GM12874 (cell line): Measurements from ENCODE around the gene ATP5PD.

Experiments used
- TF ChIP-seq, protein P1 (sequence below): IDR thresholded peaks from 2 replicates; pipeline ENCODE4 v1.5.1; 2011; ENCODE audit warnings: low read depth, mild to moderate bottlenecking, control low read depth, low read length, moderate library complexity; ENCODE audit not compliant: insufficient read depth

The ATP5PD gene

DNA sequence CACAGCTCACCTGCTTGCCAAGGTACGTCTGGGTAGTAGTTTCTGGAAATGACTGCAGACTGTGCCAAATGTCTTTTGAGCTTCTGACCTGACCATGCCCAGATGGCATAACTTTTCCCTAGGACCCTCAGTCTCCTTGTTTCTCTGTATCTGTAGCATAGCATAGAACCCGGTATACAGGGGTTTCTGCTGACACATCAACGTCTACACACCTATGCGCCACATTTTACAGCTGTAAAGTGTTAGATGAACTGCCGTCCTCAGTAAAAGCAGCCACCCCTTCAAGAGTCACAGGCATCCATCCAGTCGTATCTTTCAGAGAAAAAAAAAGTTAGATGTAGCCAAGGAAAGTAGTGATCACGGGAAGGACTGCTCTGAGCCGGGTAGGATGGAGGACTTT lies 17.7 kb upstream of the ATP5PD start:
- TF ChIP-seq, protein P1, sequence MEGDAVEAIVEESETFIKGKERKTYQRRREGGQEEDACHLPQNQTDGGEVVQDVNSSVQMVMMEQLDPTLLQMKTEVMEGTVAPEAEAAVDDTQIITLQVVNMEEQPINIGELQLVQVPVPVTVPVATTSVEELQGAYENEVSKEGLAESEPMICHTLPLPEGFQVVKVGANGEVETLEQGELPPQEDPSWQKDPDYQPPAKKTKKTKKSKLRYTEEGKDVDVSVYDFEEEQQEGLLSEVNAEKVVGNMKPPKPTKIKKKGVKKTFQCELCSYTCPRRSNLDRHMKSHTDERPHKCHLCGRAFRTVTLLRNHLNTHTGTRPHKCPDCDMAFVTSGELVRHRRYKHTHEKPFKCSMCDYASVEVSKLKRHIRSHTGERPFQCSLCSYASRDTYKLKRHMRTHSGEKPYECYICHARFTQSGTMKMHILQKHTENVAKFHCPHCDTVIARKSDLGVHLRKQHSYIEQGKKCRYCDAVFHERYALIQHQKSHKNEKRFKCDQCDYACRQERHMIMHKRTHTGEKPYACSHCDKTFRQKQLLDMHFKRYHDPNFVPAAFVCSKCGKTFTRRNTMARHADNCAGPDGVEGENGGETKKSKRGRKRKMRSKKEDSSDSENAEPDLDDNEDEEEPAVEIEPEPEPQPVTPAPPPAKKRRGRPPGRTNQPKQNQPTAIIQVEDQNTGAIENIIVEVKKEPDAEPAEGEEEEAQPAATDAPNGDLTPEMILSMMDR = no peak

DNA sequence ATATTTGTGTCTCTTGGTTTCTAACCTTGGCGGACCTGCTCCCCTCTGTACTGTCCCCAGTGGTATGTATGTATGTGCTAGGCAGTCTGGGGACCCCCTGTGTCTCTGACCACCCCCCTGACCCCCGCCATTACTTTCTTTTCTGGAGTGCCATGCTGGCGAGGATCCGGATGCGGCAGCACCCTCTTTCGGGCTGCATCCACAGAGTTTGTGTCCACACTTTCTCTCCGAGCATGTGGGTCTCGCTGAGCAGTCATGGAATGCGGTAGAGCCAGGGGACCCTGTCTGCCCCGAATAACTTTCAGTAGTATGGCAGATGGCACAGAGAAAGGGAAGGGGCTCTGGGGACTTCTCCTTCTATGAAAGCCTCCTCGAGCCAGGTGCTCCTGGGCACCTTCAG lies 17.3 kb upstream of the ATP5PD start:
- TF ChIP-seq, protein P1 = no peak

DNA sequence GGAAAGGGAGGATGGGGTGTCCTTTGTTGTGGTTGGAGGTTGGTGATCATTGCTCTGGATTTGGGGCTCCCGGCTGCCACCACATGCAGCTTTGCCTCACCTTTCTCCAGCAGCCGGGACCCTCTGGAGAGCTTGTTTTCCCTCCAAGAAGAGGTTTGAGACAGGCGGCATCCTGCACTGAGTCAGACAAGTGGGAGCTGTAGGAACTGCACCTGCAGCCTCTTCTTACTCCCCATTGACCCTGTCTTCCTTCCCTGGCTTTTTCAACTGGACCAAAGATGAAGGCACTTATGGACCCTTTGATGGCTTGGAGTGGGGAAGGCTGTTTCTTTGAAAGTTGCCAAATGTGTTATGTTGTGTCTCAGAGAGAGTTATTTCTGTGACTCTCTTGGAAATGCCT lies 16.9 kb upstream of the ATP5PD start:
- TF ChIP-seq, protein P1 = no peak

DNA sequence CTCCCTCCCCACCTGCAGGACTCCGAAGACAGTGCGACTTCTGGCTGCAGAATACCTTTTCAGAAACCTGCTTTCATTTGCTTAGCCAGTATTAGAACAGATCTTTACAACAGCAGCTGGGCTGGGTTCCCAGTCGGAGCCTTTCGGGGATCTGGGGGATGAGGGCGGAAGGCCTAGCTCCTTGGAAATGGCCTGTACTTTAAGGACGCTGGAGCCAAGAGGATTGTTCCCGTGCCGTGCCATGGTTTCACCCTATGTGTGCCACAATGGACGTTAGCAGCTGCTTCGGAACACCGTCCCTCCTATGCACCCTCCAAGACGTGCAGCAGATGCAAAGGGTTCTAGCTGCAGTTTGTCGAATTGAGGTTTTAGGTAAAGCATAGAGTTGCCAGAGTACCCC lies 16.4 kb upstream of the ATP5PD start:
- TF ChIP-seq, protein P1 = no peak

DNA sequence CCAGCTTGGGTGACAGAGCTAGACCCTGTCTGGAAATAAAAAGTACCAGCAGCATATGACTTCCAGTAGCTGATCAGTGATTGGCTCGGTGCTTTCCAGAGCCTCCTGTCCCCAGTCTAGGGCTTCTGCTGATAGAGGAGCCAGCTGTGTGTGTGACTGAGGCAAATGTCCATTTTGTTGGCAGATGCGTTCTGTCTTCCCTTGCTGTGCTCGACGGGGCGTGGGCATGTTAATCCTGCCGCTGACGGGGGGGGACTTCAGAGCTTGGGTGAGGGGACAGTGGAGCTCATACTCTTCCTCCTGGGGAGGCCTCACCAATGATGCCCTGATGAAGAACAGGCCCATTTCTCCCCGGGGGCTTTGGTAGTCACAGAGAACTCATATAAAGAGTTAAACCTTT lies 14.8 kb upstream of the ATP5PD start:
- TF ChIP-seq, protein P1 = no peak

DNA sequence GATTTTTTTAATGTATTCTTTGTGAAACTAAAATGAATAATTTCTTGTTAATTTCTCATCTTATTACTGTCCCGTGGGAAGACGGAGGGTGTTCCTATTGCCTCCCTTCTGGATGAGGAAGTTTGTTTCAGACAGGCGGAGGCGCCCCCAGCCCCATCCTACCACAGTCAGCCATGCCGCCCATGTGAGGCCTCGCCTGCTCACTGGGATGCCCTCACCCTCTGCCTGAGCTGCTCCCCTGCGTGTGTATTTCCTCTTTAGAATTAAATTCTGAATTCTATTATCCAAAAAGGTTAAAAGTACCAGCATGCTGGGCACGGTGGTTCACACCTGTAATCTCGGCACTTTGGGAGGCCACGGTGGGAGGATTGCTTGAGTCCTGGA lies 14.3 kb upstream of the ATP5PD start:
- TF ChIP-seq, protein P1 = no peak

DNA sequence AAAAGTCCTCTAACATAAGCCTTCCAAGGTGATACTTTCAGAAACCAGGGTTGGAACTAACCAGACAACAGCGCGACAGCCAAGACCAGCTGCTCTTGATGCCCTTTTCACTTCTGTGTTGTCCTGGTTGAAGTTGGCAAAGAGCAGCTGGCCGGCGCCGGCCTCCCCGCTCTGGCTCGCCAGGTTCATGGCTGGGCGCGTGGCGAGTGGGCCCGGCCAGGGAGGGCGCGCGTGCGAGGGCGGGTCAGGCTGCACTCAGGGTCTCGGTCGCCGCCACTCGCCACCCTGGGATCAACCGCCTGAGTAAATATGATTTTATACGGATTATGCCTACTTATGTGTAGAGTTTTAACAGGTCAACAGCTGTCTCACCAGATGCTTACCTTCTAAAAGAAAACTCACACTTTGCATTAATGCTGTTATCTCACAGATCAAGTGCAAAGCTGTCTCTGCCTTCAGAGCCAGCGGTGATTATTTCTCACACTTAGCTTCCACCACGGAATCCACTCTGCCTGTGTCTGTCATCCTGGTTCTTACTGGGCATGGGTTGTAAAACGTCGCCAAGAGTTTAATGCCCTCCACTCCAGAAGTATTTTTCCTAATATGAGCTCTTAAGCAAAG lies 13.8 kb upstream of the ATP5PD start:
- TF ChIP-seq, protein P1 = no peak
